Head of caudate nucleus (tissue), 42 donors: ENCODE data around the gene DMTF1.
"Not testable (repeated sequence)": the region's sequence is repeated elsewhere in the genome, so short reads cannot be mapped to it uniquely, and the experiment has no call there.

Experiments
- DNase-seq, 42 donors: peaks; one replicate each; pipeline versions ENCODE4 v3.0.0 to v3.0.0-alpha.2; 2020 to 2021; ENCODE audit warnings: mixed read lengths in 7 of 42
- intact Hi-C: fragments of 100-400 bp; cut with DNase I; formaldehyde crosslinking; loops from one replicate; pipeline ENCODE4 v1.15.0; 2022

The DMTF1 gene

GRCh38 chr7:87152112-87152896 lies at the start of gene DMTF1:
DMTF1 (plus strand) TSS chr7:87152453; CDS start chr7:87164942, 12,489 bp downstream.
- intact Hi-C loops = loop anchor here (2.0 to 10.0 kb wide), 4 partner anchors 68 to 225 kb away; partner anchors contain the start of genes CROT and ELAPOR2

GRCh38 chr7:87105401-87105800 lies 46.9 kb upstream of the DMTF1 start:
- DNase-seq = no peak
- intact Hi-C loops = no loop called here

More at GRCh38 chr7:87152112-87152896, at the start of gene DMTF1:
- peak; percentile 88 to 98 (median 96) for DNase-seq

GRCh38 chr7:87106974-87107612 lies 45.2 kb upstream of the DMTF1 start:
- DNase-seq = peak in 6 of 42 donors; percentile 5 to 41 (median 8)
- intact Hi-C loops = no loop called here

GRCh38 chr7:87107949-87108776 lies 44.1 kb upstream of the DMTF1 start:
- intact Hi-C loops = no loop called here
- DNase-seq = peak in 6 of 42 donors; percentile 3 to 37 (median 20)

GRCh38 chr7:87110778-87111177 lies 41.5 kb upstream of the DMTF1 start:
- no peak for DNase-seq
- intact Hi-C loops = no loop called here

GRCh38 chr7:87111877-87112276 lies 40.4 kb upstream of the DMTF1 start:
- DNase-seq = no peak
- intact Hi-C loops = no loop called here

GRCh38 chr7:87113077-87113476 lies 39.2 kb upstream of the DMTF1 start:
- intact Hi-C loops = no loop called here
- DNase-seq = no peak

GRCh38 chr7:87113904-87114303 lies 38.3 kb upstream of the DMTF1 start:
- DNase-seq, intact Hi-C loops: not testable (repeated sequence)

GRCh38 chr7:87115772-87116171 lies 36.5 kb upstream of the DMTF1 start:
- intact Hi-C loops = not testable (repeated sequence)

GRCh38 chr7:87116315-87116714 lies 35.9 kb upstream of the DMTF1 start:
- intact Hi-C loops = no loop called here
- DNase-seq = no peak

More at GRCh38 chr7:87115772-87116171, 36.5 kb upstream of the DMTF1 start:
- not testable (repeated sequence) for DNase-seq

GRCh38 chr7:87119581-87119980 lies 32.7 kb upstream of the DMTF1 start:
- intact Hi-C loops = no loop called here
- no peak for DNase-seq

GRCh38 chr7:87123105-87123504 lies 29.1 kb upstream of the DMTF1 start:
- intact Hi-C loops = no loop called here
- no peak for DNase-seq

GRCh38 chr7:87127019-87127418 lies 25.2 kb upstream of the DMTF1 start:
- DNase-seq = no peak
- intact Hi-C loops = no loop called here

- DNase-seq = peak in 4 of 42 donors; percentile 15 to 43 (median 32)
- intact Hi-C loops = no loop called here
Observed at GRCh38 chr7:87128861-87129267, 23.4 kb upstream of the DMTF1 start.

GRCh38 chr7:87129332-87129731 lies 22.9 kb upstream of the DMTF1 start:
- DNase-seq = no peak
- intact Hi-C loops = no loop called here

- intact Hi-C loops = no loop called here
- DNase-seq = no peak
Observed at GRCh38 chr7:87129848-87130247, 22.4 kb upstream of the DMTF1 start.

GRCh38 chr7:87131771-87132170 lies 20.5 kb upstream of the DMTF1 start:
- DNase-seq = no peak
- intact Hi-C loops = no loop called here

- DNase-seq = no peak
- intact Hi-C loops = no loop called here
Observed at GRCh38 chr7:87137271-87137670, 15.0 kb upstream of the DMTF1 start.

- DNase-seq = no peak
Observed at GRCh38 chr7:87139514-87139913, 12.7 kb upstream of the DMTF1 start.

More at GRCh38 chr7:87139514-87139913, 12.7 kb upstream of the DMTF1 start:
- intact Hi-C loops = no loop called here
